CD4-positive, CD25-positive, alpha-beta regulatory T cell (primary cell): ENCODE measurements around the gene TSTD1. TPM values are rescaled to one million over a fixed set of nuclear protein-coding genes. Genes with fewer than 3 reads are reported as not detected.

Source experiments
- ATAC-seq, 2 donors: fragments of 150-1000 bp; cut with Tn5 transposase; one replicate each; pipeline ENCODE4 v1.10.0; 2021; ENCODE audit warnings: low read depth in 2 of 2, moderate number of reproducible peaks in 2 of 2, moderate library complexity in 1 of 2
- DNase-seq, 3 donors: peaks; one replicate each; pipeline versions ENCODE4 v3.0.0 to v3.0.0-alpha.2; 2012 to 2022; ENCODE audit warnings: mixed read lengths in 1 of 3
- H3K27ac ChIP-seq: one replicate; pipeline ENCODE4 v1.7.0; 2013; ENCODE audit warnings: mild to moderate bottlenecking, low read length; ENCODE audit not compliant: insufficient read depth, poor library complexity, severe bottlenecking
- H3K27me3 ChIP-seq: one replicate; pipeline ENCODE4 v1.7.0; 2013; ENCODE audit warnings: low read length; ENCODE audit not compliant: control insufficient read depth, insufficient read depth
- H3K36me3 ChIP-seq: one replicate; pipeline ENCODE4 v1.7.0; 2013; ENCODE audit warnings: mild to moderate bottlenecking, low read length, moderate library complexity; ENCODE audit not compliant: control insufficient read depth, insufficient read depth
- H3K4me1 ChIP-seq: 2 replicates; pipeline ENCODE4 v1.7.0; 2013; ENCODE audit warnings: mild to moderate bottlenecking, low read length; ENCODE audit not compliant: insufficient read depth, control insufficient read depth, poor library complexity, severe bottlenecking
- H3K4me3 ChIP-seq: one replicate; pipeline ENCODE4 v1.7.0; 2013; ENCODE audit warnings: low read depth, mild to moderate bottlenecking, low read length, moderate library complexity
- H3K9me3 ChIP-seq, 2 experiments: 1 replicate in 1 of 2; 2 replicates in 1 of 2; pipeline ENCODE4 v1.7.0; 2013; ENCODE audit warnings: low read length in 2 of 2, mild to moderate bottlenecking in 1 of 2, moderate library complexity in 1 of 2; ENCODE audit not compliant: control insufficient read depth in 2 of 2
- H3K27ac Mint-ChIP-seq, 3 donors: one replicate each; pipeline ENCODE4 v1.8.0; 2020 to 2022; ENCODE audit warnings: mild to moderate bottlenecking in 3 of 3, mixed read lengths in 3 of 3, moderate library complexity in 2 of 3
- H3K27me3 Mint-ChIP-seq: one replicate; pipeline ENCODE4 v1.8.0; 2022; ENCODE audit warnings: mild to moderate bottlenecking, mixed read lengths
- H3K36me3 Mint-ChIP-seq: one replicate; pipeline ENCODE4 v1.8.0; 2020; ENCODE audit warnings: mixed read lengths
- H3K4me1 Mint-ChIP-seq, 4 donors: one replicate each; pipeline ENCODE4 v1.8.0; 2020 to 2022; ENCODE audit warnings: mixed read lengths in 4 of 4, mild to moderate bottlenecking in 1 of 4
- H3K4me3 Mint-ChIP-seq, 4 donors: one replicate each; pipeline ENCODE4 v1.8.0; 2020 to 2022; ENCODE audit warnings: mild to moderate bottlenecking in 4 of 4, mixed read lengths in 4 of 4, moderate library complexity in 3 of 4
- H3K9me3 Mint-ChIP-seq, 7 donors: one replicate each; pipeline ENCODE4 v1.8.0; 2020 to 2022; ENCODE audit warnings: mixed read lengths in 7 of 7, mild to moderate bottlenecking in 3 of 7, moderate library complexity in 2 of 7
- polyA plus RNA-seq, 4 donors: library from polyadenylated mRNA; unstranded; fragments of 300-500 nt; fragmentation: Illumina TruSeq; gene quantifications; one replicate each; pipeline ENCODE4 v1.2.3, GENCODE V29; 2021
- total RNA-seq: library from RNA; stranded (reverse); gene quantifications from one replicate; pipeline ENCODE4 v1.2.3, GENCODE V29; 2022

TSTD1 gene
- total and polyA plus RNA-seq, 5 donors from 2014 or later: 61.3 to 451 (median 421) TPM

DNA sequence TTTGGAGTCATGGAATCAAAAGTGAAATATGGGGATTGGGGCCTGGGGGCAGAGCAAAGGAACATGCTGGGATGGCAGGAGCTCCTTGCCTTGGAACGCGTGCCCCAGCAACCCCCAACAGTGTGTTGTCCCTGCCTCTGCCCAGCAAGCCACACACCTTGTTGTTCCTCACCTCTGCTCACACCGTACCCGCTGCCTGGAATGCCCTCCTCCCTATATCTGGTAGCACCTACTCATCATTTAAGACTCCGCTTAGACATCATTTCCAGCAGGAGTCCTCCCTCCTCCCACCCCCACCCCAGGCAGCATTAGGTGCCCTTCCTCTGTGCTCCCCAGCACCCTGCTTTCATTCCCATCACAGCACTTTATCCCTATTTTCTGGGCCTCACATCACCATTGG is 42.8 kb upstream of the TSTD1 start:
- H3K27ac ChIP-seq: no peak overlapping the region
- no peaks in the 10 kb centered on the region for H3K9me3 ChIP-seq
- no peak overlapping the region for H3K4me3 ChIP-seq
- Mint-ChIP-seq H3K9me3 (peaks cover 0 to 2% (median 0%) of the 10 kb centered on the region in 7 donors), H3K27me3 (peaks cover 5% of the 10 kb centered on the region), H3K36me3 (no peaks in the 10 kb centered on the region), H3K27ac (peak overlapping the region in 2 of 3 donors; percentile 31 to 51), H3K4me3 (no peak overlapping the region), H3K4me1 (no peaks in the 10 kb centered on the region)
- ATAC-seq: no peak
- DNase-seq: no peak
- no peaks in the 10 kb centered on the region for H3K36me3 ChIP-seq
- H3K27me3 ChIP-seq: no peaks in the 10 kb centered on the region
- H3K4me1 ChIP-seq: no peaks in the 10 kb centered on the region

DNA sequence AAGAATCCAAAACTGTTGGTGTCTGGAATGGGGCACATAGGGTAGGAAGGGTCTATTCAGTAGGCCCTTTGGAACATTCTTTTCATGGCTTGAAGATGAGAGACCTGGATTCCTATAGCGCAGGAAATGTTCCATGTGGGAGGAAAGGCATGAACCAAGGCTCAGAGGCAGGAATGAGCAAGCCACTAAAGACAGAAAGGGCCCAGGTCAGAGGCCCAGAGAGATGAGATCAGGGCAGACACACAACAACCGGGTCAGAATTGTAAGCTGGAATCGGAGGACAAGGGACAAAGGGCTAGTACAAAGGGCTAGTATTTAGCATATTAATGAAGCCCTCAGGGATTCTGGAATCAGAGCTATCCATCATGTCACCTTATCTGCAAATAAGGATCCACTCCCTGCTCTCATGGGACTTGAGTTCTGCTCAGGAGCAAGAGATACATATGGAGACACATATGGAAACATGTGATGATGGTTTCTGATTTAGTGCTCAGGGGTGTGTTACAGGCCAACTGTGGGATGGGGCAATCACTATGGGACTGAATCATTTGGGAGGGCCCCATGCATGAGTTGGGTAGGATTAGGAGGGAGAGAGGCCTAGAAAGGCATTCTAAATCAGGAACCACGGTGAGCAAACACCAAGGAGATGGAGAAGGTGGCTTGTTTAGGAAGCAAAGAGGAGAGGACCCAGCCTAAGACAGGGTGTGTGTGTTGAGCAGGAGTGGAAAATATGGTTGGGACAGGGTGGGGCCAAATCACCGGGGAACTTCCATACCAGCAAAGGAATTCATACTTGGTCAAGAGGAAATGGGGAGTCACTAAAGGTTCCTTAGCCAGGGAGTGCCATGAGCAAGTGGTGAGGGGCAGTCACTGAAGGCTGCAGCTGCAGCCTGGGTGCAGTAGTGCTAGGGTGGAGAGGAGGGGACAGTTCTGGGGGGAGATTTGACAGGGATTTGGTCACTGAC is 42.0 kb upstream of the TSTD1 start:
- ATAC-seq (no peak), DNase-seq (no peak)
- H3K27me3 ChIP-seq: no peaks in the 10 kb centered on the region
- no peaks in the 10 kb centered on the region for H3K4me1 ChIP-seq
- Mint-ChIP-seq H3K27ac (peak overlapping the region in 2 of 3 donors; percentile 31 to 71), H3K9me3 (peaks cover 0 to 2% (median 0%) of the 10 kb centered on the region in 7 donors), H3K4me1 (no peaks in the 10 kb centered on the region), H3K4me3 (no peak overlapping the region), H3K27me3 (peaks cover 5% of the 10 kb centered on the region), H3K36me3 (no peaks in the 10 kb centered on the region)
- no peak overlapping the region for H3K27ac ChIP-seq
- no peak overlapping the region for H3K4me3 ChIP-seq
- no peaks in the 10 kb centered on the region for H3K36me3 ChIP-seq
- H3K9me3 ChIP-seq: no peaks in the 10 kb centered on the region

DNA sequence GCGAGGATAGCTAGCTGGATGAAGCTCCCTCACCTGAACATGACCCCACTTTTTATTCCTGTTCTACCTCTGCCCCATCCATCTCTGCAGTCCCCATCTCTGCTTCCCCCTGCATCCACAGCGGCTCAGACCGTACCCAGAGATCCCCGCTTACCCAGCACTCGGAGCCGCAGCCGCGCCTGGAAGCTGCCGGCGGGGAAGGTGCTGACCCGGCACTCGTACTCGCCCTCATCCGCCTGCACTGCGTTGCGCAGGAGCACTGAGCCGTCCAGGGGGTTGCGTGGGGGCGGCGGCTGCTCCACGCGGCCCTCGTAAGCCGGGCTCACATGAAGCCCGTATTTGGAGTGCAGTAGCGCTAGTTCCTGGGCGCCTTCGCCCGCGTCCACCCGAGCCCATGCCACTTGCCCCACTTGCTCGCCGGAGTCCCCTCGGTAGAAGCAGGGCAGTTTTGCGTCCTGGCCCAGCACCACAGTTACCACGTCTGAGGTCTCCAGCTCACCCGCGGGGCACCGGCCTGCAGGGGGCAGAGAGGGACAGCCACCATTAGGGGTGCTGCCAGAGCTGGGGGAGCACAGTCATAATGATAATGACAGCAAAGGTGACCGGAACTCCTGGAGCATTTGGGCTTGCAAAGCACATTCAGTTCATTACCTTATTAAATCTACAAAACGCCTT is 40.8 kb upstream of the TSTD1 start:
- H3K4me1 ChIP-seq: no peaks in the 10 kb centered on the region
- ATAC-seq: no peak
- H3K36me3 ChIP-seq: no peaks in the 10 kb centered on the region
- H3K9me3 ChIP-seq: no peaks in the 10 kb centered on the region
- H3K36me3 Mint-ChIP-seq: no peaks in the 10 kb centered on the region
- H3K4me3 ChIP-seq: no peak overlapping the region
- H3K27ac Mint-ChIP-seq: no peak overlapping the region
- no peaks in the 10 kb centered on the region for H3K4me1 Mint-ChIP-seq
- no peak overlapping the region for H3K27ac ChIP-seq
- DNase-seq: no peak
- peaks cover 5% of the 10 kb centered on the region for H3K27me3 Mint-ChIP-seq
- H3K9me3 Mint-ChIP-seq: peaks cover 0 to 2% (median 0%) of the 10 kb centered on the region in 7 donors
- H3K27me3 ChIP-seq: no peaks in the 10 kb centered on the region
- H3K4me3 Mint-ChIP-seq: no peak overlapping the region

DNA sequence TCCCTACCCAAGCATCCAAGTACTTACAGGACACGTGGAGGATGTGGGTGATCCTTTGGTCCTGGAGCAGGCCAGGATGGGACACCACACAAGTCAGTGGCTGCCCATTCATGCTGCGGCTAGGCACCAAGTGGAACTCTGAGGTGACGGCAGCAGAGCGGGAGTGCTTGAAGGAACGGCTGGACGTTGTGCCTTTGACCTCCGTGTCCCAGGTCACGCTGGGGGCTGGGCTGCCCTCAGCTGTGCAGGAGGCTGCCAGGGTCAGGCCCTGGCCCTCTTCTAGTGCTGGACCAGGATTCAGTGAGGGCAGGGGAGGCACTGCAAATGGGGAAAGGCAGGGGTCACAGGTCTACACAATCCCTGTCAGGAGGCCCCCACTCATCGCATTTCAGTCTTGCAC is 38.7 kb upstream of the TSTD1 start:
- Histone ChIP-seq H3K4me1 (no peaks in the 10 kb centered on the region), H3K4me3 (no peak overlapping the region), H3K27me3 (no peaks in the 10 kb centered on the region), H3K9me3 (no peaks in the 10 kb centered on the region), H3K36me3 (no peaks in the 10 kb centered on the region), H3K27ac (no peak overlapping the region)
- no peak overlapping the region for H3K4me3 Mint-ChIP-seq
- peaks cover 0 to 2% (median 0%) of the 10 kb centered on the region in 7 donors for H3K9me3 Mint-ChIP-seq
- H3K36me3 Mint-ChIP-seq: no peaks in the 10 kb centered on the region
- no peak for DNase-seq
- ATAC-seq: no peak
- no peak overlapping the region for H3K27ac Mint-ChIP-seq
- peaks cover 0 to 5% (median 0%) of the 10 kb centered on the region in 4 donors for H3K4me1 Mint-ChIP-seq
- H3K27me3 Mint-ChIP-seq: peaks cover 5% of the 10 kb centered on the region

DNA sequence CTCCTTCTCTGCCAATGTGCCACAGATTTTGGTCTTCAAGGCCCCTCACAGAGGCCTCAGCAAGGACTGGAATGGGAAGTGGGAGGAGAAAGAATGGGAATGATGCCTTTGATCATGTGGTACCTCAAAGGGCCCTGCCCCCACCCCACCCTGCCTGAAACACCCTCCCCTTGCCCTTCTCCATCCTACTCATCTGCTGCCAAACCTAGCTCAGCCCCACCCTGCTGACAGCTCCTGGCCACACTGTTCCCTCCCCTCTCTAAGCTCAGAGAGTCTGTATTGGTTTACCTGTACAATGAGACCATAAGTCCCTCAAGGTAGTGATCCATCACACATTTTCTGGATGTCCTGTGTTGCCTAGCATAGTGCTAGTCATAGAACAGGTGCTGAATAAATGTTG is 37.6 kb upstream of the TSTD1 start:
- Mint-ChIP-seq H3K27ac (no peak overlapping the region), H3K4me1 (peaks cover 0 to 13% (median 5%) of the 10 kb centered on the region in 4 donors), H3K36me3 (no peaks in the 10 kb centered on the region), H3K27me3 (peaks cover 5% of the 10 kb centered on the region), H3K9me3 (peaks cover 0 to 2% (median 0%) of the 10 kb centered on the region in 7 donors), H3K4me3 (no peak overlapping the region)
- Histone ChIP-seq H3K4me3 (no peak overlapping the region), H3K36me3 (no peaks in the 10 kb centered on the region), H3K27ac (no peak overlapping the region), H3K27me3 (no peaks in the 10 kb centered on the region), H3K9me3 (no peaks in the 10 kb centered on the region), H3K4me1 (peaks cover 7% of the 10 kb centered on the region)
- ATAC-seq: no peak
- DNase-seq: no peak

DNA sequence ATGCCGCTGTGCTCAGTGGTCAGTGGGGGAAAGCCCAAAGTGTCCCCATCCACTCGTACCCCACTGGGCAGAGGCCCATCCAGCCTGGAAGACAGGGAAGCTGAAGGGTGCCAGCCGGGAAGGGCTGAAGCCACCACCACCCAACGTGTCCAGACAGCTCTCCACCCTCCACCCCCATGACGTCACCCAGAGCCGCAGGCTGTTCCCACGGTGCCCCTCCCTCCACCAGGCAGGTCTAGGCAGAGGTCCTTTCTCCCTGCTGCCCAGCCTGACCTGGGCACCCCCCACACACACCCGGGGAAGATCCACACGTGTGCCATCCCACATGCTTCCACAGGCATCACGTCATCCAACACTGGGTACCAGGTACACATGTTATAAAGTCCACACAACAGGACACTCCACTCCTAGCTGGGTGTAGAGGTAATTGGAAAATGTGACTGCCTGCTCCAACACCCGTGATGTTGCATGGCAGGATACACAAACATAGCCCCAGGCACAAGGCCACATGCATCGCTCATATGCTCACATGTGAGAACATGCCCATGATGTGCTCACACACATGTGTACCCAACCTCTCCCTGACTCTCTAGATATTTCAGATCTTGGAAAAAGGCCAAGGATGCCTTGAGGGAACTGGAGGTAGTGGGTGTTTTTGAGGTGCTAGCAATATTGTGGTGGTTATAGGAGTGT is 36.1 kb upstream of the TSTD1 start:
- H3K27me3 ChIP-seq: no peaks in the 10 kb centered on the region
- Mint-ChIP-seq H3K27ac (peak overlapping the region in 1 of 3 donors; percentile 42), H3K4me1 (peaks cover 0 to 28% (median 12%) of the 10 kb centered on the region in 4 donors), H3K9me3 (peaks cover 0 to 2% (median 0%) of the 10 kb centered on the region in 7 donors), H3K27me3 (peaks cover 5% of the 10 kb centered on the region), H3K36me3 (no peaks in the 10 kb centered on the region), H3K4me3 (peak overlapping the region in 1 of 4 donors; percentile 38)
- H3K27ac ChIP-seq: no peak overlapping the region
- peaks cover 23% of the 10 kb centered on the region for H3K4me1 ChIP-seq
- H3K36me3 ChIP-seq: no peaks in the 10 kb centered on the region
- no peak overlapping the region for H3K4me3 ChIP-seq
- no peaks in the 10 kb centered on the region for H3K9me3 ChIP-seq
- ATAC-seq (no peak), DNase-seq (no peak)

DNA sequence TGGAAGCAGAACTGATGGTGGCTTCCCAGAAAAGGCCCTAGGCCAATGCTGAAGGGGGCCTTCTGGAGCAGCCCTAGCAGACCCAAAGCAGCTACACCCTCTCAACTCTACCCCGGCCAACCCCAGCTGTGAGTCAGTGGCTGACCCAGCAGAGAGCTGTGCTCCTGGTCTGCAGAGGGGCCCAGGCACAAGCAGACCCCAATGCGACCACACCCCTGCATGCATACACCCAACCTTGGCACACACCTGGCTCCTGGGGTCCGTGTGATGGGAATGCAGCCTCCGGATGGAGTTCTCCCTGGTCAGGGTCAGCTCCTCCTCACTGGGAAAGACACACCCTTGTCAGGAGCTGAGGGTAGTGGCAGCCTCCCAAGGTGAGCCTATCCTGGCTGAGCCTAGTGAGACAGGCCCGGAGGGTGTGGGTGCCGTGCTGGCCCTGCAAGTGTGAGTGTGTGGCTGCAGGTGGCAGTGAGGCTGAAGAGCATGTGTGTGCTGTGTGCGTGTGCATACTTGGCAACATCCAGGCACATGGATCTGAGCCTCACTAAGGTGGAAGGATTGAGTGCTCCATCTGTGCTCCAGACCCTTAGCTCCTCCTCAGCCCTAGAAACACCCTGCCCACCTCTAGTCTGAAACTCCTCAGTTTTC is 34.8 kb upstream of the TSTD1 start:
- Histone ChIP-seq H3K36me3 (no peaks in the 10 kb centered on the region), H3K27ac (no peak overlapping the region), H3K27me3 (no peaks in the 10 kb centered on the region), H3K4me3 (no peak overlapping the region), H3K4me1 (peaks cover 32% of the 10 kb centered on the region), H3K9me3 (no peaks in the 10 kb centered on the region)
- DNase-seq (no peak), ATAC-seq (no peak)
- no peak overlapping the region for H3K4me3 Mint-ChIP-seq
- peak overlapping the region in 2 of 3 donors; percentile 31 to 66 for H3K27ac Mint-ChIP-seq
- H3K27me3 Mint-ChIP-seq: peaks cover 5% of the 10 kb centered on the region
- H3K36me3 Mint-ChIP-seq: no peaks in the 10 kb centered on the region
- H3K4me1 Mint-ChIP-seq: peaks cover 0 to 28% (median 13%) of the 10 kb centered on the region in 4 donors
- H3K9me3 Mint-ChIP-seq: no peaks in the 10 kb centered on the region
